Loucy (cell line): ENCODE measurements around the gene CCDC187.

Experiments used
- H2AFZ ChIP-seq: fragments of 200-600 bp; sonication (generic); 2 replicates; pipeline ENCODE4 v1.6.0; 2016; ENCODE audit warnings: antibody characterized with exemption, mild to moderate bottlenecking, low read length, moderate library complexity
- H3F3A ChIP-seq: fragments of 200-600 bp; 2 replicates; pipeline ENCODE4 v1.6.0; 2016; ENCODE audit warnings: antibody characterized with exemption, low read depth, mild to moderate bottlenecking
- H3K27me3 ChIP-seq: fragments of 200-600 bp; sonication (generic); 2 replicates; pipeline ENCODE4 v1.6.1; 2014; ENCODE audit warnings: low read length, mild to moderate bottlenecking; ENCODE audit not compliant: insufficient read depth, poor library complexity, severe bottlenecking
- H3K36me3 ChIP-seq: fragments of 200-600 bp; sonication (generic); 2 replicates; pipeline ENCODE4 v1.6.1; 2016; ENCODE audit warnings: low read length; ENCODE audit not compliant: insufficient read depth
- H3K4me1 ChIP-seq: fragments of 200-600 bp; sonication (generic); 2 replicates; pipeline ENCODE4 v1.5.1; 2014; ENCODE audit warnings: low read length, mild to moderate bottlenecking; ENCODE audit not compliant: insufficient read depth, poor library complexity, severe bottlenecking
- H3K4me2 ChIP-seq: fragments of 200-600 bp; sonication (generic); 2 replicates; pipeline ENCODE4 v1.6.0; 2014; ENCODE audit warnings: antibody characterized with exemption, low read length, low read depth, mild to moderate bottlenecking; ENCODE audit not compliant: poor library complexity, severe bottlenecking
- H3K4me3 ChIP-seq: fragments of 200-600 bp; sonication (generic); 2 replicates; pipeline ENCODE4 v1.5.1; 2014; ENCODE audit warnings: low read length, mild to moderate bottlenecking, mixed read lengths; ENCODE audit not compliant: poor library complexity, severe bottlenecking
- H3K79me2 ChIP-seq: fragments of 200-600 bp; sonication (generic); 2 replicates; pipeline ENCODE4 v1.6.1; 2014; ENCODE audit warnings: low read length; ENCODE audit not compliant: insufficient read depth
- H3K9ac ChIP-seq: fragments of 200-600 bp; sonication (generic); 2 replicates; pipeline ENCODE4 v1.6.0; 2014; ENCODE audit warnings: mild to moderate bottlenecking, low read depth, low read length, moderate library complexity; ENCODE audit not compliant: poor library complexity, severe bottlenecking
- H3K9me2 ChIP-seq: fragments of 200-600 bp; sonication (generic); replicated peaks from 2 replicates; pipeline ENCODE4 v1.6.1; 2016; ENCODE audit warnings: low read depth, low read length, mixed read lengths
- H3K9me3 ChIP-seq: fragments of 200-600 bp; sonication (generic); 2 replicates; pipeline ENCODE4 v1.6.1; 2014; ENCODE audit warnings: mild to moderate bottlenecking, antibody characterized with exemption, low read length, low read depth; ENCODE audit not compliant: insufficient read depth
- H4K20me1 ChIP-seq: fragments of 200-600 bp; sonication (generic); 2 replicates; pipeline ENCODE4 v1.6.0; 2014; ENCODE audit warnings: antibody characterized with exemption, low read length, mild to moderate bottlenecking; ENCODE audit not compliant: insufficient read depth, poor library complexity, severe bottlenecking
- CTCF ChIP-seq: fragments of 200-600 bp; sonication (generic); conservative IDR thresholded peaks from 2 replicates; pipeline ENCODE4 v1.5.1; 2014; ENCODE audit warnings: mild to moderate bottlenecking, antibody characterized with exemption, low read length
- EZH2phosphoT487 ChIP-seq: fragments of 200-600 bp; IDR thresholded peaks from 2 replicates; pipeline ENCODE4 v1.6.1; 2018; ENCODE audit warnings: antibody characterized with exemption, mild to moderate bottlenecking, moderate library complexity, borderline replicate concordance

CCDC187 gene

GRCh38 chr9:136258299-136258625, 45.6 kb downstream of the CCDC187 start:
- TF ChIP-seq CTCF, result no peak
- no peak for TF ChIP-seq EZH2phosphoT487
- Histone ChIP-seq H3F3A (no peaks in the 10 kb centered on the region), H2AFZ (no peak overlapping the region), H3K9ac (no peak overlapping the region), H3K4me2 (no peak overlapping the region), H3K27me3 (no peaks in the 10 kb centered on the region), H3K36me3 (no peaks in the 10 kb centered on the region), H3K9me2 (no peaks in the 10 kb centered on the region), H3K4me3 (no peak overlapping the region), H3K79me2 (no peaks in the 10 kb centered on the region), H3K4me1 (no peaks in the 10 kb centered on the region), H3K9me3 (no peaks in the 10 kb centered on the region), H4K20me1 (no peaks in the 10 kb centered on the region)

- Histone ChIP-seq H2AFZ (no peak overlapping the region), H3F3A (no peaks in the 10 kb centered on the region), H3K4me1 (no peaks in the 10 kb centered on the region), H3K9me3 (no peaks in the 10 kb centered on the region), H3K4me3 (no peak overlapping the region), H3K9me2 (no peaks in the 10 kb centered on the region), H3K79me2 (no peaks in the 10 kb centered on the region), H3K36me3 (no peaks in the 10 kb centered on the region), H4K20me1 (no peaks in the 10 kb centered on the region), H3K27me3 (no peaks in the 10 kb centered on the region), H3K4me2 (no peak overlapping the region), H3K9ac (no peak overlapping the region)
- TF ChIP-seq CTCF (no peak), EZH2phosphoT487 (no peak)
These were observed 46.3 kb downstream of the CCDC187 start for GRCh38 chr9:136257381-136258298.

GRCh38 chr9:136255896-136256890, 47.7 kb downstream of the CCDC187 start:
- no peaks in the 10 kb centered on the region for H3K9me3 ChIP-seq
- H3K4me1 ChIP-seq, result no peaks in the 10 kb centered on the region
- no peak overlapping the region for H3K4me3 ChIP-seq
- no peaks in the 10 kb centered on the region for H4K20me1 ChIP-seq
- no peaks in the 10 kb centered on the region for H3K27me3 ChIP-seq
- H3K79me2 ChIP-seq, result no peaks in the 10 kb centered on the region
- no peaks in the 10 kb centered on the region for H3K36me3 ChIP-seq
- H3F3A ChIP-seq, result no peaks in the 10 kb centered on the region
- no peak overlapping the region for H3K9ac ChIP-seq
- H2AFZ ChIP-seq, result no peak overlapping the region
- TF ChIP-seq EZH2phosphoT487 (no peak), CTCF (no peak; the same call in 1 of the 2 replicates)
- no peak overlapping the region for H3K4me2 ChIP-seq
- no peaks in the 10 kb centered on the region for H3K9me2 ChIP-seq
